Esophagus squamous epithelium (tissue), 4 donors: Measurements from ENCODE around the gene PI4K2B.

Source experiments
- CTCF ChIP-seq, 6 experiments: fragments of 450-650 bp in 4 of 6; fragments of 200-600 bp in 2 of 6; sonication (generic) in 2 of 6; IDR thresholded peaks; one replicate each; pipeline ENCODE4 v1.5.1; 2016 to 2019; ENCODE audit warnings: antibody characterized with exemption in 6 of 6, mild to moderate bottlenecking in 4 of 6, moderate library complexity in 4 of 6
- POLR2A ChIP-seq, 4 donors: fragments of 450-650 bp; IDR thresholded peaks; one replicate each; pipeline ENCODE4 v1.6.1; 2017; ENCODE audit warnings: antibody characterized with exemption in 4 of 4, mild to moderate bottlenecking in 4 of 4, moderate library complexity in 3 of 4

DNA sequence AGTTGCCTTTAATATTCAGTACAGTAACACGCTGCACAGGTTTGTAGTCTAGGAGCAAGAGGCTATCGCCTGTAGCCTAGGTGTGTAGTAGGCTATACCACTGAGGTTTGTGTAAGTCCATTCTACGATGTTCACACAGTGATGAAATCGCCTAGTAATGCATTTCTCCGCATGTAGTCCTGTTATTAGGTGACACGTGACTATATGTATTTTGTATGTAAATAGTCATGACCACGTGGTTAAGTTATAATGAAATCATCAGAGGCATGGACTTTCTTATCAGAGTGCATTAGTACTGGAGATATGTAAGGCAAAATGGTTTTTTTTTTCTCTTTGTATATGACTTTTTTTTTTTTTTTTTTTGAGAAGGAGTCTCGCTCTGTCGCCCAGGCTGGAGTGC lies 68.8 kb downstream of the PI4K2B start:
- TF ChIP-seq CTCF (IDR thresholded peaks at IDR 0.05) (no peak), POLR2A (IDR thresholded peaks at IDR 0.05) (no peak)
